Kidney (tissue), 14 donors: ENCODE data around the gene PDE9A. TPM values are rescaled to one million over a fixed set of nuclear protein-coding genes. Genes with fewer than 3 reads are reported as not detected.

ENCODE experiments used
- DNase-seq, 5 donors: peaks; one replicate each; pipeline ENCODE4 v3.0.0-alpha.2; 2013 to 2020
- FAIRE-seq: peaks from 2 replicates; lab custom pipeline; 2012; peaks lifted over from hg19 to GRCh38; lab: Jason Lieb, UNC
- H3K27ac ChIP-seq, 2 donors: one replicate each; pipeline ENCODE4 v1.7.0; 2013; ENCODE audit warnings: low read depth in 2 of 2, low read length in 2 of 2, inconsistent platforms in 1 of 2
- H3K27me3 ChIP-seq: one replicate; pipeline ENCODE4 v1.7.1; 2013; ENCODE audit warnings: low read length, inconsistent platforms; ENCODE audit not compliant: control insufficient read depth, insufficient read depth
- H3K36me3 ChIP-seq, 3 donors: one replicate each; pipeline versions ENCODE4 v1.7.0 to v1.7.1; 2013; ENCODE audit warnings: low read length in 3 of 3, control low read depth in 1 of 3, inconsistent platforms in 1 of 3; ENCODE audit not compliant: insufficient read depth in 3 of 3, control insufficient read depth in 2 of 3
- H3K4me1 ChIP-seq, 3 donors: one replicate each; pipeline versions ENCODE4 v1.7.0 to v1.7.1; 2013; ENCODE audit warnings: low read length in 3 of 3, inconsistent platforms in 1 of 3, low read depth in 1 of 3; ENCODE audit not compliant: control insufficient read depth in 2 of 3, insufficient read depth in 2 of 3
- H3K4me3 ChIP-seq, 3 donors: one replicate each; pipeline versions ENCODE4 v1.7.0 to v1.8.1; 2013; ENCODE audit warnings: low read length in 3 of 3, control low read depth in 1 of 3, inconsistent platforms in 1 of 3
- H3K9ac ChIP-seq, 3 donors: one replicate each; pipeline versions ENCODE4 v1.7.0 to v1.7.1; 2013; ENCODE audit warnings: low read length in 3 of 3, control low read depth in 1 of 3, inconsistent platforms in 1 of 3
- H3K9me3 ChIP-seq, 3 donors: one replicate each; pipeline versions ENCODE4 v1.7.0 to v1.7.1; 2013; ENCODE audit warnings: low read length in 3 of 3, control low read depth in 1 of 3, inconsistent platforms in 1 of 3; ENCODE audit not compliant: control insufficient read depth in 2 of 3, insufficient read depth in 1 of 3
- intact Hi-C: fragments of 100-400 bp; cut with DNase I; formaldehyde crosslinking; loops from one replicate; pipeline ENCODE4 v1.11.1; 2022
- polyA plus RNA-seq: library from polyadenylated mRNA; stranded (reverse); fragments of 350-450 nt; fragmentation: Illumina TruSeq; extraction: RNeasy Lipid Tissue Mini Kit (QIAGEN cat#74804); gene quantifications from one replicate; pipeline ENCODE4 v1.2.3, GENCODE V29; 2014; ENCODE audit warnings: low read depth, low replicate concordance; ENCODE audit not compliant: insufficient read depth
- total RNA-seq: library from RNA; stranded (reverse); fragmentation: NEBNext Ultra II Directional; extraction: Animal tissue kit (Norgen Biotek cat#: 25700); gene quantifications from one replicate; pipeline ENCODE4 v1.2.1, GENCODE V29; 2021
- TF ChIP-seq, protein P1 (sequence below): IDR thresholded peaks from 3 replicates; pipeline ENCODE4 v1.5.1; 2012; ENCODE audit warnings: mild to moderate bottlenecking, moderate library complexity, borderline replicate concordance; ENCODE audit not compliant: insufficient read depth; ENCODE audit errors: extremely low read depth
- donor health status: control.
- donor health status: control.
- donor health status: control.
- donor health status: control.
- donor health status: control.
- donor health status: DM: yes; HTN: yes; CAD: no.
- donor health status: Normal renal cell carcinoma (clear cell type).

Gene PDE9A
- total and polyA plus RNA-seq, 2 donors from 2014 or later, result 30.1 to 39.0 TPM

DNA sequence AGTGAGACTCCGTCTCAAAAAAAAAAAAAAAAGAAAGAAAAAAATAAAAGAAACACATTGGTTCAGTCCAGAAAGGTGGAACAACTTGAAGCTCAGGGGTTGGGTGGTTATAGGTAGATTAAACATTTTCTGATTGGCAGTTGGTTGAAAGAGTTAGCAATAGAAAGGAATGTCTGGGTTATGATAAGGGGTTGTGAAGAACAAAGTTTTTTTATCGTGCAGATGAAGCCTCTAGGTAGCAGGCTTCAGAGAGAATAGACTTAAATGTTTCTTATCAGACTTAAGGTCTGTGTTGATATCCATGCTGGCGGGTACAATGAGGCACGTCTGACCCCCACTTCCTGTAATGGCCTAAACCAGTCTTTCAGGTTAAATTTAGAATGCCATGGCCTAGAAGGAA, 45.0 kb upstream of the PDE9A start:
- no peak for FAIRE-seq
- Histone ChIP-seq H3K4me3 (no peak overlapping the region), H3K4me1 (peaks cover 3 to 14% (median 11%) of the 10 kb centered on the region in 3 donors), H3K9me3 (peaks cover 0 to 11% (median 0%) of the 10 kb centered on the region in 3 donors), H3K36me3 (peaks cover 0 to 7% (median 0%) of the 10 kb centered on the region in 3 donors), H3K27ac (peak overlapping the region in 1 of 2 donors; percentile 60), H3K27me3 (no peaks in the 10 kb centered on the region), H3K9ac (no peak overlapping the region)
- peak in 1 of 5 donors; percentile 7 for DNase-seq
- TF ChIP-seq, protein P1, sequence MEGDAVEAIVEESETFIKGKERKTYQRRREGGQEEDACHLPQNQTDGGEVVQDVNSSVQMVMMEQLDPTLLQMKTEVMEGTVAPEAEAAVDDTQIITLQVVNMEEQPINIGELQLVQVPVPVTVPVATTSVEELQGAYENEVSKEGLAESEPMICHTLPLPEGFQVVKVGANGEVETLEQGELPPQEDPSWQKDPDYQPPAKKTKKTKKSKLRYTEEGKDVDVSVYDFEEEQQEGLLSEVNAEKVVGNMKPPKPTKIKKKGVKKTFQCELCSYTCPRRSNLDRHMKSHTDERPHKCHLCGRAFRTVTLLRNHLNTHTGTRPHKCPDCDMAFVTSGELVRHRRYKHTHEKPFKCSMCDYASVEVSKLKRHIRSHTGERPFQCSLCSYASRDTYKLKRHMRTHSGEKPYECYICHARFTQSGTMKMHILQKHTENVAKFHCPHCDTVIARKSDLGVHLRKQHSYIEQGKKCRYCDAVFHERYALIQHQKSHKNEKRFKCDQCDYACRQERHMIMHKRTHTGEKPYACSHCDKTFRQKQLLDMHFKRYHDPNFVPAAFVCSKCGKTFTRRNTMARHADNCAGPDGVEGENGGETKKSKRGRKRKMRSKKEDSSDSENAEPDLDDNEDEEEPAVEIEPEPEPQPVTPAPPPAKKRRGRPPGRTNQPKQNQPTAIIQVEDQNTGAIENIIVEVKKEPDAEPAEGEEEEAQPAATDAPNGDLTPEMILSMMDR, result no peak
- intact Hi-C loops, result no loop called here

- H3K27ac ChIP-seq, result peak overlapping the region in 1 of 2 donors; percentile 32
- peaks cover 0 to 11% (median 0%) of the 10 kb centered on the region in 3 donors for H3K9me3 ChIP-seq
- H3K4me1 ChIP-seq, result peaks cover 3 to 14% (median 14%) of the 10 kb centered on the region in 3 donors
- no peak overlapping the region for H3K9ac ChIP-seq
- intact Hi-C loops, result no loop called here
- H3K4me3 ChIP-seq, result no peak overlapping the region
- H3K36me3 ChIP-seq, result peaks cover 0 to 7% (median 0%) of the 10 kb centered on the region in 3 donors
- TF ChIP-seq, protein P1, result no peak
- DNase-seq (peak in 2 of 5 donors; percentile 35 to 49), FAIRE-seq (no peak)
- H3K27me3 ChIP-seq, result no peaks in the 10 kb centered on the region
Measured at GRCh38 chr21:42609811-42610210, 43.6 kb upstream of the PDE9A start.

DNA sequence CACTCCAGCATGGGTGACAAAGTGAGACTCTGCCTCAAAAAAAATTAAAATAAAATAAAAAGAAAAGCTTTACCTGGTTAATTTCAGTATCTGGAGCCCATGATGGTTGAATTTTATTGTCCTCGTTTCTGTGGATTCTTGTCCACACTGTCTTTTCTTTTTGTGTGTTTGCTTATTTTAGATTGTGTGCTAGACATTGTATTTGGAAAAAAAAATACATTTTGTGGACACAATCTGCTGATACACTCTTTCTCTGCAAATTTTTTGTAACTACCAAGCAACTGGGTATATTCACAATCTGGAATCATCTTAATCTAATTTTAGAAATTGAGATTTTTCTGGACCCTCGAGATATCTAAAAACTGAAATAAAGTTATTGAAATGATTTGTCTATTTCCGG, 41.6 kb upstream of the PDE9A start:
- no peak for DNase-seq
- Histone ChIP-seq H3K9me3 (peaks cover 0 to 6% (median 0%) of the 10 kb centered on the region in 3 donors), H3K4me3 (no peak overlapping the region), H3K27me3 (no peaks in the 10 kb centered on the region), H3K9ac (no peak overlapping the region), H3K4me1 (peaks cover 7 to 18% (median 9%) of the 10 kb centered on the region in 3 donors), H3K36me3 (peaks cover 0 to 4% (median 0%) of the 10 kb centered on the region in 3 donors), H3K27ac (no peak overlapping the region)
- FAIRE-seq, result no peak
- intact Hi-C loops, result no loop called here
- TF ChIP-seq, protein P1, result no peak

DNA sequence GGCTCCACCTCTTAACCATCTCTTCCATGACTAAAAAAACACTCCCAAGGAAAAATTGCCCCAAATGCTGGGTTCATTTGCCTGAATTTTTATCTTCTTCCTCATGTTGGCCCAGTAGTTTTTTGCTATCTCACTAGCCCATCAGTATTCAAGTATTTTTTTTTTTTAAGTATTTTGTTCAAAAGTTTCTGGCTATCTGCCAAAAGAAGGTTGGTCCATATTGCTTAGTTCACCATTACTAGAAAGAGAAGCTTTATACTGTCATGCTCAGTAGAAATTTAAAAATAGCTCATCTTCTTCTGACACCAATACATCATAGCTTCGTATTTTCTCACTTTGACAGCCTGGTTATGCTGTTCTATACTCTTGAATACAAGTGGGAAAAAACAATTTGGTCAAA, 41.0 kb upstream of the PDE9A start:
- peaks cover 0 to 4% (median 0%) of the 10 kb centered on the region in 3 donors for H3K36me3 ChIP-seq
- TF ChIP-seq, protein P1, result no peak
- H3K9ac ChIP-seq, result no peak overlapping the region
- no peaks in the 10 kb centered on the region for H3K27me3 ChIP-seq
- DNase-seq, result no peak
- H3K27ac ChIP-seq, result no peak overlapping the region
- peak overlapping the region in 1 of 3 donors; percentile 86 for H3K4me3 ChIP-seq
- intact Hi-C loops, result no loop called here
- H3K4me1 ChIP-seq, result peaks cover 3 to 17% (median 6%) of the 10 kb centered on the region in 3 donors
- FAIRE-seq, result no peak
- peaks cover 0 to 6% (median 0%) of the 10 kb centered on the region in 3 donors for H3K9me3 ChIP-seq
